A673 (cell line): Measurements from ENCODE around the gene NUP210L.

Experiments
- CTCF ChIP-seq: fragments of 300-800, 200-600 bp; sonication (generic); conservative IDR thresholded peaks from 2 replicates; pipeline ENCODE4 v1.5.1; 2017; ENCODE audit warnings: low read depth, mild to moderate bottlenecking, antibody characterized with exemption, low read length, moderate library complexity, mixed read lengths
- EZH2 ChIP-seq: fragments of 200-600 bp; sonication (generic); IDR thresholded peaks from 2 replicates; pipeline ENCODE4 v1.6.1; 2017; ENCODE audit warnings: borderline replicate concordance, low read depth, mild to moderate bottlenecking, mixed read lengths, antibody characterized with exemption, low read length; ENCODE audit not compliant: poor library complexity, severe bottlenecking

GRCh38 chr1:154167461-154167860 is 12.6 kb upstream of the NUP210L start:
- TF ChIP-seq CTCF: no peak
- no peak for TF ChIP-seq EZH2
